GM10248 (cell line): ENCODE measurements around the gene STAC2.
A peak's percentile ranks its signal among the peaks of the same experiment; 100 is the strongest.

ENCODE experiments used
- CTCF ChIA-PET: fragments of 300-600 bp; sonication (Branson Sonifier 250); formaldehyde crosslinking; extraction: SDS; loops from one replicate; lab custom pipeline; 2021; ENCODE audit warnings: antibody characterized with exemption; lab: Yijun Ruan, JAX
- POLR2A ChIA-PET: fragments of 350-650 bp; sonication (Branson Sonifier 250); formaldehyde crosslinking; extraction: SDS; loops from one replicate; lab custom pipeline; 2020; ENCODE audit warnings: antibody characterized with exemption; lab: Yijun Ruan, JAX
- DNase-seq: peaks from one replicate; pipeline ENCODE4 v3.0.0; 2012; ENCODE audit errors: extremely low spot score
- CTCF ChIP-seq: IDR thresholded peaks from 2 replicates; pipeline ENCODE4 v1.5.1; 2012; ENCODE audit warnings: mild to moderate bottlenecking, low read depth; ENCODE audit errors: extremely low read depth, missing control alignments, control extremely low read depth

STAC2 gene

DNA sequence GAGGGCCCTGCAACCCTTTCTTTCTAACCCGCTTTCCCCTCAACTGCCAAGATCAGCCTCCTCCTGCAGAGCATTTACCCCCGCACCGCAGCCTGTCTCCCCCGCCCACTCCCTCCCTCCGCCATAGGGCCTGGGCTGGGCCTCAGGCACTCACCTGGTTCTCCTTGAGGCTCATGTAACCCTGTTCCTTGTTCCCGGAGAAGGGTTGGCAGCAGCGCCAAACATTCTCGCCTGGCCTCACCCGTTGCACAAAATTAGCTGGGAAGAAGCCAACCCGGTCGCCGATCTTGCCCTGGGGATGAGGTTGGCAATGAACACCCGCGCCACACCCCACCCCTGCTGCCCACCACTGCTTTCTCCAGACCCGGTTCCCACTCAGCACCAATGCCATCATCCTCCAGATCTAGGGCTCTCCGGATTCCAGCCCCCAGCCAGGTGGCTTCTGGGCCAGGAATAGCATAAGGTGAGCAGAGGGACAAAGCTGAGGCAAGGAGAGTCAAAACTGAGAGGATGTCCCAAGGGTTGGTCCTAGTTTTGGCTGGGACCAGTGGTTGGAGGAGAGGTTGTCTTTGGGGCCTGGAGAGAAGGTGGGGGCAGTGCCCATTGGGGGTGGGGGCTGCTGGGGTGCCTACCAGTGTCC lies 12.8 kb downstream of the STAC2 start:
- ChIA-PET CTCF (interaction anchor here (1.0 to 2.3 kb wide), 5 partner anchors 11 to 39 kb away, joined by 4 to 16 read pairs (median 5); no protein-coding TSS in a partner anchor), POLR2A (interaction anchor here (0.6 kb wide), 1 partner anchor 55 kb away, joined by 3 read pairs; no protein-coding TSS in a partner anchor)
- no peak for DNase-seq
- no peak for TF ChIP-seq CTCF

DNA sequence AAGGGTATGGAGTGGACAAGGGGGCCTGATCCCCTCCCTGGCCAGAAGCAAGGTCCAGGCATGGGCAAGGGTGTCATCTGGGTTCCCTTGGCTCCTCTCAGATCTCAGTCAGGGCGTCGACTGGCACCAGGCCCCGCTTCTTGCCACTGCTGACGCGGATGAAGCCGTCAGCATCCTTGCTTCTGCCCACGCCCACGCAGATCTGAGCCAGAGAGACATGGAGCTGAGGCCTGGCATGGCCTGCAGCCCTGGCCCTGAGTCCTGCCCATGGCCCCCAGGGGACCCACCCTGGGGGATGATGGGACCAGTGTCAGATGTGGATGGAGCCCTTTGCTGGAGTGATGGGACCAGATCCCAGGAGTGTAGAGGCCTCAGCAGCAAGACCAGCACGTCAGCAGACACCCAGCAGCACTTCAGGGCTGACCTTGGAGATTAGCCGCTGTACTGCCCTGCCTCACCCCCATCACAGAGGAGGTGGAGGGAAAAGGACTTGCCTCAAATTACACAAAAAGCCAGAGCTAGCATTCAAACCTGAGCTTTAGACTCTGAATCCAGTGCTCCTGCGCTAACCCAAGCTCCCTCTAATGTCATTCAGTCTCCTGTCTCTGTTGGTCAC lies 13.4 kb downstream of the STAC2 start:
- POLR2A ChIA-PET, result no interaction called here
- TF ChIP-seq CTCF, result no peak
- CTCF ChIA-PET, result interaction anchor here (1.6 to 2.3 kb wide), 4 partner anchors 20 to 38 kb away, joined by 4 to 16 read pairs (median 6); no protein-coding TSS in a partner anchor
- DNase-seq, result no peak

DNA sequence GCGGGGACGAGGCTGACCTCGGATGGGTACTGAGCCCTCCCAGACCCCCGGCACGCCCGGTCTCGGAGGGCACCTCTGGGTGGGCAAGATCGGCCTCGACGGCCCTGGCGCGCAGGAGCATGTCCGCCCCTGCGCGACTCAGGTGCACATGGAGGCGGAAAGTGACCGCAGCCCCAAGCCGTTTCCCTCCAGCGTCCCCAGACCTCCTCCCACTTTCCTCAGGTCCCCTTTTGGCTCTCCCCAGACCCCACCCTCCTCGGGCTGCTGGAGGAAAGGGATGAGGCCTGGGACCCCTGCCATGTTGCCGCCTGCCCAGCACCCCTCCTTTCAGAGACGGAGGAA lies 15.7 kb downstream of the STAC2 start:
- POLR2A ChIA-PET, result no interaction called here
- TF ChIP-seq CTCF, result no peak
- CTCF ChIA-PET, result interaction anchor here (1.4 to 8.7 kb wide), 4 partner anchors 12 to 45 kb away, joined by 5 to 151 read pairs (median 38); no protein-coding TSS in a partner anchor
- DNase-seq, result no peak

DNA sequence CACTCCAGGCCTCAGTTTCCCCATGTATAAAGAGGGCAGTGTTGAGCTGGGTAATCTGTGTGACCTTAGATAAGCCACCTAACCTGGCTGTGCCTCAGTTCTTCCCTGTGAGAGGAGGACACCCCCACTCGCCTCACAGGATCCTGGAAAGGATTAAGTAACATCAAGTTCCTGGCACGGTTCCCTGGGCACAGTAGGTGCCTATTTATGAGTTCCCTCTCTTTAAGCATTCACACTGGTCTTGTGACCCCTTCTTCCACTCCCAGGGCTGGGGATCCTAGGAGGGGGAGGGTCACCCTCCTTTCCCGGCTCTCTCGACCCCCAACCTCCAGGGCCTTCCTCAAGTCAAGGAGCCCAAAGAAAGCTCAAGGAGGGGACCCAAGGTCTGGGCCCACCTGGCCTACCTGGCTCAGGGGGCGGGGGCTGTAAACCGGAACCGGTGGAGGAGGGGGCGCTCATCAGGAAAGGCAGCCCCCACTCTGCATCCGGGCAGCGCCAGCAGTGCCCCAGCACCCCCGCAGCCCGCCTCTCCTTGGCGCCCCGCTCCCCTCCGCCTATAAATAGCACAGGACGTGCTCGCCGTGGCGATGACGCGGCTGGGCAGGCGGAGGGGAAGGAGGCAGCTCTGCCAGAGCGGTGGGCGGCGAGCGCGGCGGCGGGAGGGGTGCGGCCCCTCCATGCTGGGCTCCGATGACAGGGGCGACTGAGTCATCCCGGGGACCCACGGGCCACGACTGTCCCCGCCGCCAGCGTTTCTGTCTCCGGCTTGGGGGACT lies 16.2 kb downstream of the STAC2 start:
- no peak for TF ChIP-seq CTCF
- DNase-seq, result no peak
- CTCF ChIA-PET, result interaction anchor here (0.9 to 8.7 kb wide), 10 partner anchors 10 to 184 kb away, joined by 3 to 151 read pairs (median 5); no protein-coding TSS in a partner anchor
- POLR2A ChIA-PET, result interaction anchor here (1.0 kb wide), 1 partner anchor 10 kb away, joined by 8 read pairs; the partner anchor contains the start of gene RPL19

GRCh38 chr17:39208893-39209292 lies 16.9 kb downstream of the STAC2 start:
- ChIA-PET CTCF (interaction anchor here (0.9 to 8.7 kb wide), 10 partner anchors 10 to 185 kb away, joined by 3 to 151 read pairs (median 5); no protein-coding TSS in a partner anchor), POLR2A (interaction anchor here (1.0 kb wide), 1 partner anchor 9 kb away, joined by 8 read pairs; the partner anchor contains the start of gene RPL19)
- peak; percentile 66 for DNase-seq
- TF ChIP-seq CTCF, result no peak

GRCh38 chr17:39208136-39208535 lies 17.6 kb downstream of the STAC2 start:
- CTCF ChIA-PET, result interaction anchor here (1.2 to 8.7 kb wide), 10 partner anchors 11 to 225 kb away, joined by 3 to 151 read pairs (median 6); no protein-coding TSS in a partner anchor

More at GRCh38 chr17:39208136-39208535, 17.6 kb downstream of the STAC2 start:
- DNase-seq, result no peak
- TF ChIP-seq CTCF, result no peak
- POLR2A ChIA-PET, result interaction anchor here (0.7 kb wide), 1 partner anchor 28 kb away, joined by 4 read pairs; no protein-coding TSS in a partner anchor
